GM15510 (cell line): ENCODE measurements around the gene WDR72.

ENCODE experiments used
- POLR2A ChIP-seq: IDR thresholded peaks from 3 replicates; pipeline ENCODE4 v1.6.1; 2011; ENCODE audit warnings: borderline replicate concordance; ENCODE audit not compliant: insufficient read length; ENCODE audit errors: extremely low read depth

WDR72 gene

DNA sequence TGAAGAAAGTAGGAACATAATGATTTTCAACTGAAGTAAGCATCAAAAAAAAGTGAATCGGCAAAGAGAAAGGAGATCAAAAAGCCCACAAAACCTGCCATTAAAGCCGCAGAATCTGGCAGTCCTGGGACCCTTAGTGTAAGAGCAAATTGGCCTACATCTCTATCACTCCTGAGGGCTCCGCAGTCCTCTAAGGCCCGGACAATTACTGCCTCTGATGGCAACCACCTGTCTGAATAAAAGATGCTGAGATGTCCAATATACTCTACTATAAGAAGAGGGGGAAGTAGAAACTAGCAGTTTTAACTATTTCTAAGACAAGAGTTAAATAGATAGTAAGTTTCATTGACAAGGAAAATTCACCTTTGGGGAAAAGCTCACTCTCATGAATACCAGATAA lies 20.3 kb downstream of the WDR72 start:
- TF ChIP-seq POLR2A: no peak

DNA sequence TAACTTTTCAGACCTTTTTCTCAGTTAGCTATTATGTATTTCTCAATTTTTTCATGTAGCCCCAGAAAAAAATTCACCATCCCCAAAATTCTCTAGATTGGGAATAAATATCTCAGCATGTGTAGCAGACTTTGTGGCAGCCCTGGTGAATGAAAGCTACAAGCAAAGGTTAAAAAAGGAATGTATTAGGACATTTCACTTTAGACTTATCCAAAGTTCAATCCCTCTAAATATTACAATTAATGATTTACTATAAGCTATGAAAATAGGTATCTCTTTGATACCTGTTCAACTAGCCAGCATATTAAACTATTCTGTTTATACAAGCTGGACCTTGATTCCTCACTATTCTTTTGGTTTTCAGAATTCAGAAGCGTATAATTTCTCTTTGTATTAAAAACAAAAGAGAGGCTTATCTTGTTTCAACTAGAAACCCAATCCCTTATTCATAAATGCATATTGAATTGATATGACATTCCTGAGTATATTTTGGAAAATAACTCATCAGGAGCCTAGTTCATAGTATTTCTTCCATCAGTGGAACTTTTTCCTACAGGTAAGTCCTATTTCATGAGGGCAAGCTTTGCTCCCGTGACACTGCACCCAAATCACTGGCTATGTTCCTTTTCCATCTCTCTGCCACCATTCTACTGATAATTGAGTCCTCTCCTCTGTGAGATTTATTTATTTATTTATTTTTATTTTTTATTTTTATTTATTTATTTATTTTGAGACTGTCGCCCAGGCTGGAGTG lies 38.0 kb downstream of the WDR72 start:
- TF ChIP-seq POLR2A: no peak

- no peak for TF ChIP-seq POLR2A
Observed at GRCh38 chr15:53716909-53717876, 42.3 kb downstream of the WDR72 start.

- no peak for TF ChIP-seq POLR2A
Observed at GRCh38 chr15:53713218-53713617, 46.2 kb downstream of the WDR72 start.

DNA sequence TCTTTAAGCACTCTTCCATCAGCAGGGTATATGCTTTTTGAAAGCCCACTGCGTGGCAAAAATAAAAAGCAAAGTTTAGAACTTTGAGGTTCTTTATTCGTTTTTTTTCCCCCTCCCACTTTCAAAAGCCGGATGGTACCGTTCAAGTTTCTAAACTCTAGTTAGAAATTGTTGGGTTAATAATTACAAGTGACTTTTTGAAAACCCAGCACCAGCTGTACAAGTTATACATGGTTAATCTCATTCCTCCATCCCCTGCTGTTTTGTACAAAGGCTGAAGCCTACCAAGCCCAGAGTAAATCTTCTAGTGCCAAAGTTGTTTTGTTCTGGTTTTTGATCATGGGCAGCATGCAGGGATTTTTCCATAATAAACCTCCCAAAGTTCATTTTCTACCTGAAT lies 48.6 kb downstream of the WDR72 start:
- TF ChIP-seq POLR2A: no peak

GRCh38 chr15:53709821-53710220 lies 49.6 kb downstream of the WDR72 start:
- no peak for TF ChIP-seq POLR2A

DNA sequence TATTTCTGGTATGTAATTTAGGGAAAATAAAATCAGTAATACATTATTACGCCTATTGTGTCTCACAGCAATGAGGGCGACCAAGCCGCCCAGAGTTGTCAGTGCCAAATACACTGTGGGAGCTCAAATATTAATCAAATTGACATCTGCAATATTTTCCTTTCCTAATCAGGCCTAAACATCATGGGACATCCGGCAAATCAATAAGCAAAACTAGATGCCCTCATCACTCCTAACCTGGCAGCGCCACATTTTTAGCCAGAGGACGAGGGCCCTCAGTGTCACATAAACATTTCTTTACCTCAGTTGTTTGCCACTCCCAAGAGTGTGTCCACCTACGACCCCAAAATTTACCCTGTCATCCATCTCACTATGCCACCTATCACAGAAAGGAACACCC lies 64.1 kb downstream of the WDR72 start:
- no peak for TF ChIP-seq POLR2A

GRCh38 chr15:53694476-53694874 lies 65.0 kb downstream of the WDR72 start:
- TF ChIP-seq POLR2A: no peak

DNA sequence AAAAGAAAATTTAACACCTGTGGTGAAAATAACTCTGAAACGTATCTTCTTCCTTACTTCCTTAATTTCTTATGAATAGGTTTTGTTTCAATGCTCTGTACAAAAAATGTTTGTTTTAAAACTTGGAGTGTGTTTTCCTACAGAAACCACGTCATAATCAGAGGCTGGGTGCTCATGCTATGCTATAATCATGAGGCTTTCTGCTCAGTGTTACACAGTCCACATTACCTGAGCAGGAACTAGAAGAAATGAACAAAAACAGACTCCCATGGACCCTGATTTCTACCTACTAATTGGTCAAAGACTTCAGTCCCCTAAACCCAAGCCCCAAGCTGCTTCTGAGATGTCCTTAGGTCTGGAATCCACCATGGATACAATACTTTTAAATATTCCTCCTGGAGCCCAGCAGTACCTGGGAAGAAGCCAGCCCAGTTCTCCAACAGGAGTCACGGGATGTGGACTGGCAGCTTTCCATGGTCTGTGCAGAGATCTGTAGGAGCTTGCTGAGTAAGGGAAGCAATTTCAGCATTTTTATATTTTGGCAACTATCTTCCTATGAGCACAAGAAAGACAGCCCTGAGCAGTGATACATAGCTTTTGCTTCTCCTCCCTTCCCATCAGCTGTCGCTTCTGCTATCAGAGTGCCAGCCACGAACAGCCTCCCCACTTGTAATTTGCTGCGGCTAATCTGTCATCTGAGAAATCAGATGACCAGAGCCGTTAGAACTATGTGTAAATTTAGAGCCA lies 65.6 kb downstream of the WDR72 start:
- TF ChIP-seq POLR2A: no peak

- TF ChIP-seq POLR2A: no peak
Observed at GRCh38 chr15:53681056-53681455, 78.4 kb downstream of the WDR72 start.

- TF ChIP-seq POLR2A: no peak
Observed at GRCh38 chr15:53675832-53676231, 83.6 kb downstream of the WDR72 start.

DNA sequence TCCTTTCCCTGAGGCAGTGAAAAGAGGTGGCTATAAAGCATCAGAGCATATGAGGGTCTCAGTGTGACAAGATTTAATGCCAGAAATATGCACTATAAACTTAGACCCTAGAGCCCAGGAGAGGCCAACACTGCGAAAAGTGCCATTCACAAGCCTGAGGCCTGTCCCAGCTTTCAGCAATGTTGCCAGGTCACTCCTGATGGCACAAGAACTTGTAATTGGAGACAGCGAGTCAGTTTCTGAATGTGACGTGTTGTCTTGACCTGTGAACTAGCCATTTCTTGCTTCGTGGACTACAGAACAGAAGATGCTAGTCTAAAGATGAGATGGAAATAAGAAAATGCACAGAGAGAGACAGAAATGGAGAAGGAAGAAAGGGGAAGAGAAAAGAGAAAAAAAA lies 87.9 kb downstream of the WDR72 start:
- TF ChIP-seq POLR2A: no peak

DNA sequence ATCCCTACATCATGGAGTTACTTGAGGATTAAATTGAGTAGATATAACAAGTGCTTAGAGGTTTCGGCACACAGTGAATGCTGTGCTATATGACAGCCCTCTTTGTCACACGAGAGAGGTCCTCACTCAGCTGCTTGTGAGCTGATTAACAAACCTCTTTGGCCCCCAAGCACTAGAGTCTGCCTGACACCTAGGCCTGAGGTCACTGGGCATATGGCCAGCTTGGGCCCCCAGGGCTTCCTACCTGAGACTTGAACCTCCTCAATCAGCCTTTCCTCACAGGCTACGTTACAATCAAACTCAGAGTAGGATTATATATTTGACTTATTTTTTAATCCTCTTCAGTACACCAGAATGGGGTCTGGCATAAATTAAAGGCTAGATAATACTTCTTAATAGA lies 88.8 kb downstream of the WDR72 start:
- no peak for TF ChIP-seq POLR2A

DNA sequence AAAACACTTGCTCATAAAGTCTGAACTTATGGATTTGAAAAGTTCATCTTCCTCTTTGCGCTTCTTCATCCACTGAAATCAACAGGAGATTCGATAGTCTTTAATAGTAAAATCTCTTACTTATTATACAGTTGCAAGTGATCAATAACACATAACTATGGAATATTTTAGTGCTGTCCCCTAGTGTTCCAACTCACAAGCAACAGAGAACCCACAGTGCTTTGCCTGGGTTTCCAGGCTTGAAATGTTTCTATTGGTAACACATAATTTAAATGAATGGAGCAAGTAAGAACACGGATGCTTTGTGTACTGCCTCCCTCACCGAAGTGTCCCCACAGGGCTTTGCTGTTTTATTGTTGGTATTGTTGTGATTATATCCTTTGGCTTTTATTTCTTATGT lies 93.5 kb downstream of the WDR72 start:
- TF ChIP-seq POLR2A: no peak
